ENCODE measurements around the gene AQR. TPM values are rescaled to one million over a fixed set of nuclear protein-coding genes. Genes with fewer than 3 reads are reported as not detected.
"Not testable (repeated sequence)": the region's sequence is repeated elsewhere in the genome, so short reads cannot be mapped to it uniquely, and the experiment has no call there.

Gene AQR
- total RNA-seq, 1 experiment from 2014 or later, result 21.6 TPM

DNA sequence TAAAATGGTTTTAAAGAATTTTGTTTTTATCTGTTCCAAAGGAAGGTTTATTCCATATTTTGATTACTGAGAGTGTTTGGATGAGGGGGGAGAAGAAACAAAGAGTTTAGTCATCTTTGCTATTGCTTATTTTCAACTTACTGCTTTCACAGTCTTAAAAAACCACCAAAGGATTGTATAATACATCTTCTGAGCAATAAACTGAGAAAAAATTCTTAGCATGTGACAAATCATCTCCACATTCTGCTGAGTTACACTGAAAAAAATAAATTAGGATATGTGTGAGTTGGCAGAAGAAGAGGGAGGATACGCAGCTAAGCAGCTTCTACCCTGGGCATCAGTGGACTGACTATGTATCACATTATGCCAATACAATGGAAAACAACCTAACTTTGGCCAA lies 151.0 kb downstream of the AQR start:
- DNase-seq (ENCODE audit: low read depth), result no peak

DNA sequence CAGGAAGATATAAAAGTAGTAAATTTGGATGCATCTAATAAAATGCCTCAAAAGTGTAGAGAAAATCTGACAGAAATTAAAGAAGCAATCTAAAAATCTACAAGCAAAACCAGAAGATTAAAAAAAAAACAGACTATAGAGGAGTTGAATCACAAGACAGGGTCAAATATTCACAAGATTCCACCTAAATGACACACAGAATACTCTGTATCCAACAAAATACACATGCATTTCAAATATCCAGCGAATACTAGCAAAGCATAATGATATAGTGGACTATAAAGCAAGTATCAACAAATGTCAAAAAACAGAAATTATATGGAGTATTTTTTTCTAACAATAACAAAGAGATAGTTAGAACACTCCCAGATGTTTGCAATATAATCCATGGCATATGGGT lies 153.7 kb downstream of the AQR start:
- no peak for DNase-seq (ENCODE audit: low read depth)

DNA sequence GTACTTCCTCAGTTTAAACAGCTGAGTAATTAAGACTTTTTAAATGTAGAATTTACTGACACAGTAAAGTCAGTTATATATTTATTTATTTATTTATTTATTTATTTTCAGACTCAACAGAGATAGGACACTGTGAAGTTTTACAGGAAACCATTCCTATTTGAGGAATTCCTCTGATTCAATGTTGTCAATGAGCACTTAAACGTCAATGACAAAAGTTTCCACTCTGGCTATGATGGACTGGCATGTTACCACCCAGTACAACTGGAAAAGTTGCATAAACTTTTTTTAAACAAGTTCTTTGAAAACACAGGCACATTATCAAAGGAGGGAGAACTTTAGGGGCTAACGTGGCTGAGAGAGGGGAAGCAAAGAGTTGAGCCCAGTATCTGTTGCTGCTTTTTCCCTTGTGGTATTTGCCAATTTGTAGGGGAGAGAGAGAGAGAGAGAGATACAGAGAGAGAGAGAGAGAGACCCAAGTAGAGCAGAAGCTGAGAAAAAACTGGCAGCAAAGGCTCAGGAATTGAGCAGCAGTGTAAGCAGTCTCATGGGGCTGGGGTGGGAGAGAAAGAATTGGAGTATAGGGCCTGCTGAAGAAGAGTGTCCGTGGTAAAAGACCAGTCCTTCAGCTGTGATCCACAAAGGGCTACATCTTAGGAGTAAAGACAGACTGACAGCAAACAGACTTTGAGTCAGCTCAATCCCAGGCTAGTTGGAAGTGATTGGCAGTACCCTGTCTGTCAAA lies 155.9 kb downstream of the AQR start:
- DNase-seq (ENCODE audit: low read depth), result no peak

DNA sequence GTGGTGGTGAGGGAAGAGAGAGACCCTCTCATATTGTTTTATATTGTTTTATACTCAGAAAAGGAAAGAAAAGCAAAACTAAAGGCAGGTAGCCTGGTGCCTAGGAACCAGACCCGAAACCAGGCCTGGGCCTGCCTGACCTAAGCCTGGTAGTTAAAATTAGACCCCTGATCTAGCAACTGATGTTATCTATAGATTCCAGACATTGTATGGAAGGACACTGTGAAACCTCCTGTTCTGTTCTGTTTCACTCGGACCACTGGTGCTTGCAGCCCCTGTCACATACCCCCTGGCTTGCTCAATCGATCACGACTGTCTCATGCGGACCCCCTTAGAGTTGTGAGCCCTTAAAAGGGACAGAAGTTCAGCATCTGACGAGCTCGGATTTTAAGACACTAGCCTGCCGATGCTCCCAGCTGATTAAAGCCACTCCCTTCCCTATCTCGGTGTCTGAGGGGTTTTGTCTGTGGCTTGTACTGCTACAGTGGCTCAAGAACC lies 156.6 kb downstream of the AQR start:
- DNase-seq (ENCODE audit: low read depth), result not testable (repeated sequence)

DNA sequence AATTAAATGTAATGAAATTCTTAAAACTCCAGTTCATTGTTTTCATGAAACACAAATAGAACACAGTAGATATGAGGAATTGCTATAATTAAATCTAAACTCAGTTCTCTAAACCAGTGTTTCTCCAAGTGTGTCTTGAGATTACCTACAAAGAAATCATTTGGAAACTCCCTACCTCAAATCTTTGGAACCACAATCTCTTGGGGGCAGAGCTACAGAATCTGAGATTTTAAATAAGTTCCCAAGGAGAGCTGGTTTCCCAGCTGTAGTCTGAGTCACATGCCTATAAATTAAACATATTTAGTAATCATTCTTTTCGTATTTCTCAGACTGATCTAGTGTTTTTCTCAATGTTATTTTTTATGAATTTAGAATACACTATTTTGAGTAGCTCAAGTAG lies 157.2 kb downstream of the AQR start:
- no peak for DNase-seq (ENCODE audit: low read depth)

DNA sequence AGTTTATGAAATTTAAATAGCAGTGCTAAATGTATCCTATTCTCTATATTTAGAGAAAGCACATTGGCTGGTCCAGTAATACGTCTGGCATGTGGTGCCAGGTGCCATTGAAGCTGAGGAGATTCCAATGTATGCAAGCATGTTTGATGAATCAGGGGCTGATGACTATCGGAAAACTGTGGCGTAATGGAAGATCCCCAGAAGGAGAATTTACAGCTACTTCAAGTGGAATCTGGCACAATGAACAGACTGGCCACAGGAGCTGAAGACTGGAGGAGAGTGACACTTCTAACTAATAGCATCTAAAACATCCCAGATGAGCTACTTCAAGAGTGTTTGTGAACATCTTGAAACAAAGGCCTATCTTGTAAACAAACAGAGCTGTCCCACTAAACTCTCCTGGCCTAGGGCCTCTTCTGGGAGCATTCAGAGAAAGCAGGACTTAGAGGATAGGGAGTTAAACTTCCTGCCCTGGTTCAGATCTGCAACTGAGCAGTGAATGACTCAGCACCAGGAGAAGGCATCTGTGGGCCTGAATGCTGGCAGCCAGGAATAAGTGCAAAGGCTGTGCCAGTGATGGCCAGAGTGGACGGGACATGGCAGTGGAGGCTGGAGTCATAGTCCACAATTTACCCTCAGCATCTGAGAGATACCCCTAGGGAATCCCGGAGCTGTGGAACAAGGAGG lies 159.0 kb downstream of the AQR start:
- DNase-seq (ENCODE audit: low read depth), result peak; percentile 89

DNA sequence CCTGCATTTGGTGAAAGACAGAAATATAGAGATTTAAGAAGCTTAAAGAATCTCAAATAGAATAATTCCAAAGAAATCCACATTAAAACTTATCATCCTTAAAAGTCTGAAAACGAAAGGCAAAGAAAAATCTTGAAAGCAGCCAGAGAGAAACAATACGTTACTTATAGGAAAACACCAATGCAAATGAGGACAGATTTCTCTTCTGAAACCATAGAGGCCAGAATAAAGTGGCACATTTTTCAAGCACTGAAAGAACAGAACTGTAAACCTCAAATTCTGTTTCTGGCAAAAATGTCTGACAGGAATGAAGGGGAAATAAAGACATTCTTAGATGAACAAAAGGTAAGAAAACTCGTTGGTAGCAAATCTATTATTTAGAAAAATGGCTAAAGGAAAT lies 160.4 kb downstream of the AQR start:
- no peak for DNase-seq (ENCODE audit: low read depth)

DNA sequence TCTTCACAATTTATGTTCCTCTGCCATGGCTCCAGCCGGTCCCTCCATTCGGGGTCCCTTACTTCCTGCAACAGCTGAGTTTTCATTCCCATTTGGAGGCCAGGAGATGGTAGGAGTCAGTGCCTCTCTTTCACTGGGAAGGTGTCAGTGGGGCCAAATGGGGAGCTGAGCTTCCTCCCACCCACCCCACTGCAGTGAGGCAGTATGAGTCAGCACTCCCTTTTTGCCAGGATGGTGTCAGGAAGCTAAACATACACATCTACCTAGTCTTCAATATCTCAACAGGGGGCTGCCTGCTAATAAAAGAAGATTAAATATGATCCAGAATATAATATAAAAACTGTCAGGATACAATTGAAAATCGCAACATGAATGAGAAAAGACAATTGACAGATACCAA lies 161.5 kb downstream of the AQR start:
- peak; percentile 71 for DNase-seq (ENCODE audit: low read depth)

DNA sequence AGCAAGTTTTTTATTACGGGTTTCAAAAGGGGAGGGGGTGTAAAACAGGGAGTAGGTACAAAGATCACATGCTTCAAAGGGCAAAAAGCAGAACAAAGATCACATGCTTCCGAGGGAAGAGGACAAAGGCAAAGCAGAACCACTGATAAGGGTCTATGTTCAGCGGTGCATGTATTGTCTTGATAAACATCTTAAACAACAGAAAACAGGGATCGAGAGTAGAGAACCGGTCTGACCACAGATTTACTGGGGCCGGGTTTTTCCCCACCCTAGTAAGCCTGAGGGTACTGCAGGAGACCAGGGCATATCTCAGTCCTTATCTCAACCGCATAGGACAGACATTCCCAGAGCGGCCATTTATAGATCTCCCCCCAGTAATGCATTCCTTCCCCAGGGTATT lies 162.3 kb downstream of the AQR start:
- not testable (repeated sequence) for DNase-seq (ENCODE audit: low read depth)

DNA sequence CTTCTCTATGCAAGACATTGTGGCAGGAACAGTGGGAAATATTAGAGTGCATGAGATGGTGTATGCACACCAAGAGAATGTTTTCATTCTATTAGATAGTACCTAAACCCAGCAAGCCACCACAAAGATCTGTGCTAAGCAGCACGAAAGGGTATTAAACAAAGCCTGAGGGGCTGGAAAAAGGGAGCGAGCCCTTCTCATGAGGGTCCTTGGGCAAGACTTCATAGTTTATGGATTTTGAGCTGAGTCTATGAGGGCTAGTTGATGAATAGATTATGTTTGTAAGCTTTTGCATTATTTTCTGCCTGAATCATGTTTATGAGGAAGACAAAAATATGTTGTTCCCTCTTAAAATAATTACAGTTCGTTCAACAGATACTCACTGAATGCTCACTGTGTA lies 164.8 kb downstream of the AQR start:
- DNase-seq (ENCODE audit: low read depth), result no peak

DNA sequence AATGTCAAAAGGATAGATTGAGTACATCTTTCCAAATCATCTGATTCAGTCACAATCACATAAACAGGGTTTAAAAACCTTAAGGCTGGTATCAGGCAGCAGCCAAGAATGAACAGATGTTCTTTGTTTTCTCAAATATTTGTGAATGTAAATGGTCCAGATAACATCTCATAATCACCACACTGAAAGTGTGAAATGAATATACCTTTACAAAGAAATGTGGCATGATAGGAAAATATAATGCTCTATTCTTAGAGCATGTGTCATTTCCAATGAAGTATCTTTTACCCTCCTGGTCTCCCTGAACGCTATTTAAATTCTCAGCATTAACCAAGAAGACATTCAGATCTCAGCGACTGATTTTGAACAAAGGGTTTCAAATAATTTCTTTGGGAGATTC lies 165.4 kb downstream of the AQR start:
- no peak for DNase-seq (ENCODE audit: low read depth)

DNA sequence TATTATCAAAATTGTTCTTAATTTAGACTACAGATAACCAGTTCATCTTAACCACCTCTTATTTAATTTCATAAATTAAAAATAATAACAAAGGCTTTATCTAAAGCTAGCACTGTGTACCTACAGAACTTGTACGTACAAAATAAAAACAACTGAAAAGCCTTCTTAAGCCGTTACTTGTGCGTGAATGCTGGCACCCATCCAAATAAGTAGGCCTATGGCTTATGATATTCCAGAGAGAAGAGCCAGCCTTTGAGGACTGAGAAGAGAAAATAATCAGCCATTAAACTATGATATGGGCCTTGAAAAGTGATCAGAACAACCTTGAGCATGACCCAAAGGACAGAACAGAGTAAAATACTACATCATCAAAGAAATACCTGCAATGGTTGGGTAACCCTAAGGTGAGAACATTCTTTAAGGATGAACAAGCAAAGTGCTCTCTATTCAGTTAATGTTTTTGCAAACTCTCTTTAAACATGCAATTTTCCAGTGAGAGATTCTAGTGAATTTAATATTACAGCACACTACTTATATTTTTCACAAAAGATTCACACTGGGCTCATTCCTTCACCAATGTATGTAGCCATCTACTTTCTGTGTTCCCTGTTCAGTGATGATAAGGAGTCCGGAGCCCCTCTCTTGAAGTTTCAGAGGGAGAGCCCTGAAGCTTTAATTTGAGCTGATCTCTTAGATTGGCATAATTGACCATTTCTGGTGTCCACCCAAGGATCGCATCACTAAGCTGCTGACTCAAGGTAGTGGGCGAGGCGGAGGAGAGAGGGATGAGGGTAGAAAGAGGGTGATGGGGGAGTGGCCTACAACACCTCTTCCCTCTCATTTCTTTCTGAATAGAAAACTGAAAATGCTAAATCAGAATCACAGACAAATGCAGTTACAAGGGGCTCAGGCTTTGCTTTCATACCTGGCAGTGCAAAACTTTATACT lies 166.5 kb downstream of the AQR start:
- no peak for DNase-seq (ENCODE audit: low read depth)

DNA sequence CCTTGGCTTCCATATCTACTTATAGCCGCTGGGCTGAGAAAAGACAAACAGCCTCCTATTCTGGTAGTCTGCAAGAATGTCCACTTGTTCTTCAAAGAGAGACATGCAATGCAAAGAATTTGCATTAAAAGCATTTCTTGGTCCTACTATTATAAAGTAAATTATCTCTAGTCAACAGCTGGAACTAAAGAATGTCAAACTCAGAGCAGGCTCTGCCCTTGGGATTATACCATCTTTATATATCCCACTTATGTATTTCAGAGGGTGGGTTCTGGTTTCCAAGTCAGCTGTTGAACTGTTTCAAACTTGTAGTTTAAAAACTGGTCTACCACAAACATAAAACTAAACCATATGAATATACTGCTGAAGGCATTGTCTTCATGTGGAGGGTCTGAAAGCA lies 167.2 kb downstream of the AQR start:
- no peak for DNase-seq (ENCODE audit: low read depth)

Other genes with a start within 250 kb of the AQR start
- gene GJD2, start 214.7 kb downstream of the AQR start, total RNA-seq (2014; rRNA removed; shearing (Covaris generic)), result not detected in 2 replicates
- gene ACTC1, start 174.2 kb downstream of the AQR start, total RNA-seq (2014; rRNA removed; shearing (Covaris generic)), result not detected in 2 replicates
- gene ZNF770, start 18.5 kb upstream of the AQR start, total RNA-seq (2014; rRNA removed; shearing (Covaris generic)), result 13.9 and 22.9 TPM in 2 replicates
- not detected in 2 replicates for gene NANOGP8, start 115.6 kb upstream of the AQR start, total RNA-seq (2014; rRNA removed; shearing (Covaris generic))

Data from HT1080 (cell line).